Stimulated activated CD8-positive, alpha-beta memory T cell treated with anti-CD3 and anti-CD28 coated beads, Interleukin-12 subunit alpha, Interleukin-12 subunit beta, amount 100 ng/mL, for 4 hours (primary cell): ENCODE data around the gene KANK4.

Source experiments
- DNase-seq: peaks from one replicate; pipeline ENCODE4 v3.0.0-alpha.2; 2020; ENCODE audit warnings: low read depth

KANK4 gene

GRCh38 chr1:62318756-62319544, at the start of gene KANK4:
Gene KANK4 (minus strand): TSS chr1:62319434. CDS start chr1:62281564, 37,870 bp downstream.
- no peak for DNase-seq

GRCh38 chr1:62368989-62369388, 49.8 kb upstream of the KANK4 start:
- DNase-seq = no peak

GRCh38 chr1:62367005-62367557, 47.8 kb upstream of the KANK4 start:
- no peak for DNase-seq

- no peak for DNase-seq
Measured at GRCh38 chr1:62364721-62365120, 45.5 kb upstream of the KANK4 start.

- DNase-seq = no peak
Measured at GRCh38 chr1:62362926-62363325, 43.7 kb upstream of the KANK4 start.

- no peak for DNase-seq
Measured at GRCh38 chr1:62362061-62362917, 43.1 kb upstream of the KANK4 start.

- DNase-seq = no peak
Measured at GRCh38 chr1:62361431-62361830, 42.2 kb upstream of the KANK4 start.

- DNase-seq = no peak
Measured at GRCh38 chr1:62358665-62359373, 39.6 kb upstream of the KANK4 start.

GRCh38 chr1:62357916-62358315, 38.7 kb upstream of the KANK4 start:
- no peak for DNase-seq

GRCh38 chr1:62356257-62356835, 37.1 kb upstream of the KANK4 start:
- DNase-seq = no peak

- DNase-seq = no peak
Measured at GRCh38 chr1:62355095-62355494, 35.9 kb upstream of the KANK4 start.

GRCh38 chr1:62353853-62354252, 34.6 kb upstream of the KANK4 start:
- DNase-seq = no peak

- no peak for DNase-seq
Measured at GRCh38 chr1:62352387-62352786, 33.2 kb upstream of the KANK4 start.

- no peak for DNase-seq
Measured at GRCh38 chr1:62349470-62350233, 30.4 kb upstream of the KANK4 start.

GRCh38 chr1:62346886-62347285, 27.7 kb upstream of the KANK4 start:
- DNase-seq = no peak

GRCh38 chr1:62343911-62344310, 24.7 kb upstream of the KANK4 start:
- DNase-seq = no peak

GRCh38 chr1:62342270-62342669, 23.0 kb upstream of the KANK4 start:
- DNase-seq = no peak

GRCh38 chr1:62341615-62342014, 22.4 kb upstream of the KANK4 start:
- DNase-seq = no peak

- DNase-seq = no peak
Measured at GRCh38 chr1:62341089-62341488, 21.9 kb upstream of the KANK4 start.

GRCh38 chr1:62337706-62338631, 18.7 kb upstream of the KANK4 start:
- DNase-seq = no peak
